Tibial nerve (tissue), 4 donors: ENCODE results near the gene ANXA7. TPM values are rescaled to one million over a fixed set of nuclear protein-coding genes. Genes with fewer than 3 reads are reported as not detected.
"Not testable (repeated sequence)": the region's sequence is repeated elsewhere in the genome, so short reads cannot be mapped to it uniquely, and the experiment has no call there.

Experiments used
- DNase-seq, 2 donors: peaks; one replicate each; pipeline ENCODE4 v3.0.0-alpha.2; 2019; ENCODE audit warnings: low spot score in 2 of 2
- H3K27ac ChIP-seq, 4 donors: fragments of 200-600 bp; sonication (generic) in 3 of 4; one replicate each; pipeline ENCODE4 v1.5.1; 2017 to 2019; ENCODE audit warnings: mild to moderate bottlenecking in 1 of 4
- H3K27me3 ChIP-seq, 2 donors: fragments of 200-600 bp; sonication (generic) in 1 of 2; one replicate each; pipeline versions ENCODE4 v1.5.1 to v1.6.0; 2017 to 2019
- H3K36me3 ChIP-seq, 3 donors: fragments of 200-600 bp; sonication (generic); one replicate each; pipeline ENCODE4 v1.5.1; 2018 to 2019
- H3K4me1 ChIP-seq, 4 donors: fragments of 200-600 bp; sonication (generic) in 3 of 4; one replicate each; pipeline ENCODE4 v1.5.1; 2017 to 2019
- H3K4me3 ChIP-seq, 4 donors: fragments of 200-600 bp; sonication (generic) in 3 of 4; one replicate each; pipeline ENCODE4 v1.5.1; 2017 to 2019; ENCODE audit warnings: mild to moderate bottlenecking in 1 of 4, moderate library complexity in 1 of 4
- H3K9me3 ChIP-seq, 4 donors: fragments of 200-600 bp; sonication (generic) in 3 of 4; one replicate each; pipeline ENCODE4 v1.5.1; 2017 to 2019
- EP300 ChIP-seq, 2 donors: sonication (generic); formaldehyde crosslinking; IDR thresholded peaks; one replicate each; pipeline ENCODE4 v1.6.1; 2017; ENCODE audit warnings: antibody characterized with exemption in 2 of 2, mild to moderate bottlenecking in 1 of 2
- POLR2A ChIP-seq, 2 donors: fragments of 450-650 bp; IDR thresholded peaks; one replicate each; pipeline ENCODE4 v1.6.1; 2017; ENCODE audit warnings: antibody characterized with exemption in 2 of 2, mild to moderate bottlenecking in 2 of 2, moderate library complexity in 2 of 2
- WGBS, 2 donors: methylation state at CpG; one replicate each; pipeline ENCODE4 v1.1.5; 2018; 5-methylcytosine and 5-hydroxymethylcytosine counted together
- small RNA-seq: library from RNA; depleted of rRNA; stranded (forward); fragments of <200 nt; gene quantifications from one replicate; pipeline ENCODE3, GENCODE V24; 2016
- total RNA-seq, 4 donors: library from RNA; depleted of rRNA; stranded (reverse); fragments of >200 nt; gene quantifications; one replicate each; pipeline ENCODE4 v1.1.0, GENCODE V29; 2016
- TF ChIP-seq, protein P1 (sequence below), 5 experiments: fragments of 200-600 bp in 3 of 5; fragments of 450-650 bp in 2 of 5; sonication (generic) in 3 of 5; IDR thresholded peaks; one replicate each; pipeline ENCODE4 v1.5.1; 2016 to 2019; ENCODE audit warnings: antibody characterized with exemption in 5 of 5, mild to moderate bottlenecking in 3 of 5, moderate library complexity in 2 of 5

Gene ANXA7
- total RNA-seq, 4 donors from 2014 or later = 82.7 to 141 (median 114) TPM

DNA sequence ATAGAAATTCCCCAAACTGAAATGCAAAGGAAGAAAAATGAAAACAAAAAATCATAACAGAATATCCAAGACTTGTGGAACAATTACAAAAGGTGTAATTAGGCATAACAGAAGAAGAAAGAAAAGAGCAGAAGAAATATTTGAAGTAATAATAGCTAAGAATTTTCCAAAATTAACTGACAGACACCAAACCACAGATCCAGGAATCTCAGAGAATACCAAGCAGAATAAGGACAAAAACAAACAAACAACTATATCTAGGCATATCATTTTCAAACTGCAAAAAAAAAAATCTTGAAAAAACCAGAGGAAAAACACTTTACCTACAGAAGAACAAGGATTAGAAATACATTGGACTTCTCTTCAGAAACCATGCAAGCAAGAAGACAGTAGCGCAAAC, 80.7 kb downstream of the ANXA7 start:
- no peak overlapping the region for H3K4me3 ChIP-seq
- 86 to 100% methylated on average over 1 of the region's 1 CpG for WGBS, 2 donors
- TF ChIP-seq EP300 (IDR thresholded peaks at IDR 0.05) (no peak), POLR2A (IDR thresholded peaks at IDR 0.05) (no peak)
- TF ChIP-seq, protein P1, sequence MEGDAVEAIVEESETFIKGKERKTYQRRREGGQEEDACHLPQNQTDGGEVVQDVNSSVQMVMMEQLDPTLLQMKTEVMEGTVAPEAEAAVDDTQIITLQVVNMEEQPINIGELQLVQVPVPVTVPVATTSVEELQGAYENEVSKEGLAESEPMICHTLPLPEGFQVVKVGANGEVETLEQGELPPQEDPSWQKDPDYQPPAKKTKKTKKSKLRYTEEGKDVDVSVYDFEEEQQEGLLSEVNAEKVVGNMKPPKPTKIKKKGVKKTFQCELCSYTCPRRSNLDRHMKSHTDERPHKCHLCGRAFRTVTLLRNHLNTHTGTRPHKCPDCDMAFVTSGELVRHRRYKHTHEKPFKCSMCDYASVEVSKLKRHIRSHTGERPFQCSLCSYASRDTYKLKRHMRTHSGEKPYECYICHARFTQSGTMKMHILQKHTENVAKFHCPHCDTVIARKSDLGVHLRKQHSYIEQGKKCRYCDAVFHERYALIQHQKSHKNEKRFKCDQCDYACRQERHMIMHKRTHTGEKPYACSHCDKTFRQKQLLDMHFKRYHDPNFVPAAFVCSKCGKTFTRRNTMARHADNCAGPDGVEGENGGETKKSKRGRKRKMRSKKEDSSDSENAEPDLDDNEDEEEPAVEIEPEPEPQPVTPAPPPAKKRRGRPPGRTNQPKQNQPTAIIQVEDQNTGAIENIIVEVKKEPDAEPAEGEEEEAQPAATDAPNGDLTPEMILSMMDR (IDR thresholded peaks at IDR 0.05) = no peak
- DNase-seq = no peak
- no peak overlapping the region for H3K27ac ChIP-seq
- H3K27me3 ChIP-seq = no peaks in the 10 kb centered on the region
- no peaks in the 10 kb centered on the region for H3K4me1 ChIP-seq
- peaks cover 0 to 3% (median 0%) of the 10 kb centered on the region in 3 donors for H3K36me3 ChIP-seq
- H3K9me3 ChIP-seq = no peaks in the 10 kb centered on the region

DNA sequence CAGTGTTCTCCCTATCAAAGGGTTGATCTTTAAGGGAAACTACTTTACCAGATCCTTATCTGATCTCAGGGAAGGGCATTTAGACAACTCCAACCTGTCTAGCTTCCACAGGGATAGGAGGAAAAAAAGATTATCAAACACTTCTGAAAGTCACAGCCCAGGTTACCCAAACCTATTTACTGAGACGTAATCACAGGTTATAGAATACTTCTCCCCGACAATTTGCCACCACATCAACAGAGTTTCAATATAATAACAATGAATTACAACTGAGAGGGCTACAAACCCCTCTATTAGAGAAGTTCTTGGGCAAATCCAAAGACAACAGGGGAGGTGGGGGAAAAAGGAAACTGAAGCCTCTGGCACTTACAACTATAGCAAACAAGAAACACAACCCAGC, 81.5 kb downstream of the ANXA7 start:
- H3K27me3 ChIP-seq = no peaks in the 10 kb centered on the region
- H3K27ac ChIP-seq = no peak overlapping the region
- no peaks in the 10 kb centered on the region for H3K9me3 ChIP-seq
- TF ChIP-seq, protein P1 (IDR thresholded peaks at IDR 0.05) = no peak
- TF ChIP-seq EP300 (IDR thresholded peaks at IDR 0.05) = no peak
- TF ChIP-seq POLR2A (IDR thresholded peaks at IDR 0.05) = no peak
- H3K4me3 ChIP-seq = no peak overlapping the region
- H3K36me3 ChIP-seq = peaks cover 0 to 3% (median 0%) of the 10 kb centered on the region in 3 donors
- H3K4me1 ChIP-seq = no peaks in the 10 kb centered on the region
- WGBS, 2 donors = 88 to 92% methylated on average over 2 of the region's 2 CpGs
- no peak for DNase-seq

DNA sequence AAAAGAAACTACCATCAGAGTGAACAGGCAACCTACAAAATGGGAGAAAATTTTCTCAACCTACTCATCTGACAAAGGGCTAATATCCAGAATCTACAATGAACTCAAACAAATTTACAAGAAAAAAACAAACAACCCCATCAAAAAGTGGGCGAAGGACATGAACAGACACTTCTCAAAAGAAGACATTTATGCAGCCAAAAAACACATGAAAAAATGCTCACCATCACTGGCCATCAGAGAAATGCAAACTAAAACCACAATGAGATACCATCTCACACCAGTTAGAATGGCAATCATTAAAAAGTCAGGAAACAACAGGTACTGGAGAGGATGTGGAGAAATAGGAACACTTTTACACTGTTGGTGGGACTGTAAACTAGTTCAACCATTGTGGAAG, 85.3 kb downstream of the ANXA7 start:
- WGBS, 2 donors = no CpG with 5 or more reads among the region's 1 CpG
- not testable (repeated sequence) for H3K27me3 ChIP-seq, H3K36me3 ChIP-seq, H3K27ac ChIP-seq, DNase-seq, H3K9me3 ChIP-seq, H3K4me1 ChIP-seq, H3K4me3 ChIP-seq

DNA sequence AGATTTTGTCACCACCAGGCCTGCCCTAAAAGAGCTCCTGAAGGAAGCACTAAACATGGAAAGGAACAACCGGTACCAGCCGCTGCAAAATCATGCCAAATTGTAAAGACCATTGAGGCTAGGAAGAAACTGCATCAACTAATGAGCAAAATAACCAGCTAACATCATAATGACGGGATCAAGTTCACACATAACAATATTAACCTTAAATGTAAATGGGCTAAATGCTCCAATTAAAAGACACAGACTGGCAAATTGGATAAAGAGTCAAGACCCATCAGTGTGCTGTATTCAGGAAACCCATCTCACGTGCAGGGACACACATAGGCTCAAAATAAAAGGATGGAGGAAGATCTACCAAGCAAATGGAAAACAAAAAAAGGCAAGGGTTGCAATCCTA, 88.6 kb downstream of the ANXA7 start:
- not testable (repeated sequence) for H3K4me1 ChIP-seq, H3K27me3 ChIP-seq, H3K4me3 ChIP-seq, H3K9me3 ChIP-seq, H3K27ac ChIP-seq, DNase-seq
- H3K36me3 ChIP-seq = peaks cover 0 to 17% (median 0%) of the 10 kb centered on the region in 3 donors
- WGBS, 2 donors = 86 to 89% methylated on average over 2 to 4 of the region's 4 CpGs

Small RNA genes within 50 kb of the gene (small RNA-seq; reads per million reads assigned to genes)
- gene RF00019 = not detected

Other genes starting within 250 kb of the ANXA7 start
- 10 to 100 TPM; 28.2 to 40.8 (median 29.7) TPM for gene ECD, start 246.1 kb downstream of the ANXA7 start, total RNA-seq
- 10 to 100 TPM; 11.0 to 27.1 (median 25.0) TPM for gene FAM149B1, start 245.9 kb downstream of the ANXA7 start, total RNA-seq
- gene DNAJC9, start 166.8 kb downstream of the ANXA7 start, total RNA-seq = 10 to 100 TPM; 11.8 to 24.0 (median 15.2) TPM
- 10 to 100 TPM; 32.0 to 34.7 (median 34.2) TPM for gene MRPS16, start 161.4 kb downstream of the ANXA7 start, total RNA-seq
- gene CFAP70, start 55.2 kb downstream of the ANXA7 start, total RNA-seq = 10 to 100 TPM in 1 of 4 donors, 1 to 10 TPM in 3; 3.8 to 14.9 (median 6.6) TPM
- 1 to 10 TPM; 1.8 to 3.3 (median 3.0) TPM for gene MSS51, start 19.5 kb upstream of the ANXA7 start, total RNA-seq
- gene PPP3CB, start 82.0 kb upstream of the ANXA7 start, total RNA-seq = 10 to 100 TPM; 47.1 to 75.6 (median 68.0) TPM
- gene USP54, start 177.3 kb upstream of the ANXA7 start, total RNA-seq = 100 to 1,000 TPM in 3 of 4 donors, 10 to 100 TPM in 1; 96.6 to 172 (median 125) TPM
- 1 to 10 TPM in 2 of 4 donors, under 1 TPM in 2; 0.42 to 3.9 (median 1.4) TPM for gene MYOZ1, start 227.4 kb upstream of the ANXA7 start, total RNA-seq
- not detected for gene SYNPO2L, start 242.0 kb upstream of the ANXA7 start, total RNA-seq